H9 (cell line): Measurements from ENCODE around the gene RTN4R. TPM values are rescaled to one million over a fixed set of nuclear protein-coding genes. Genes with fewer than 3 reads are reported as not detected.

Experiments
- DNase-seq: peaks from one replicate; pipeline ENCODE4 v3.0.0-alpha.2; 2017
- H2AFZ ChIP-seq: one replicate; pipeline ENCODE4 v1.6.1; 2013; ENCODE audit warnings: mild to moderate bottlenecking, low read length, control low read depth, moderate library complexity
- H2AK5ac ChIP-seq: 2 replicates; pipeline ENCODE4 v1.6.1; 2013; ENCODE audit warnings: low read length, control low read depth, mixed read lengths; ENCODE audit not compliant: insufficient read length
- H2BK120ac ChIP-seq: one replicate; pipeline ENCODE4 v1.6.1; 2013; ENCODE audit warnings: low read depth, mild to moderate bottlenecking, low read length, control low read depth, inconsistent platforms; ENCODE audit not compliant: poor library complexity, severe bottlenecking
- H2BK12ac ChIP-seq: 2 replicates; pipeline ENCODE4 v1.6.1; 2013; ENCODE audit warnings: low read length, control low read depth, mixed read lengths, low read depth; ENCODE audit not compliant: insufficient read length
- H2BK15ac ChIP-seq: 2 replicates; pipeline ENCODE4 v1.6.1; 2013; ENCODE audit warnings: low read depth, low read length, control low read depth
- H2BK20ac ChIP-seq: one replicate; pipeline ENCODE4 v1.6.1; 2013; ENCODE audit warnings: low read depth, mild to moderate bottlenecking, low read length, control low read depth, inconsistent platforms; ENCODE audit not compliant: poor library complexity, severe bottlenecking
- H2BK5ac ChIP-seq: 2 replicates; pipeline ENCODE4 v1.6.1; 2013; ENCODE audit warnings: low read length, control low read depth, mixed read lengths; ENCODE audit not compliant: insufficient read length
- H3K14ac ChIP-seq: 2 replicates; pipeline ENCODE4 v1.6.1; 2013; ENCODE audit warnings: low read length, control low read depth; ENCODE audit not compliant: insufficient read depth
- H3K18ac ChIP-seq: 2 replicates; pipeline ENCODE4 v1.6.1; 2013; ENCODE audit warnings: low read depth, mild to moderate bottlenecking, mixed read lengths, low read length, control low read depth; ENCODE audit not compliant: insufficient read length
- H3K23ac ChIP-seq: 2 replicates; pipeline ENCODE4 v1.6.1; 2013; ENCODE audit warnings: low read length, control low read depth, mixed read lengths, low read depth; ENCODE audit not compliant: insufficient read length
- H3K23me2 ChIP-seq: 2 replicates; pipeline ENCODE4 v1.6.1; 2013; ENCODE audit warnings: low read depth, mild to moderate bottlenecking, mixed read lengths, low read length, control low read depth; ENCODE audit not compliant: insufficient read length, poor library complexity, severe bottlenecking
- H3K27ac ChIP-seq: 2 replicates; pipeline ENCODE4 v1.5.1; 2013; ENCODE audit warnings: low read length, control low read depth, mixed read lengths, low read depth; ENCODE audit not compliant: insufficient read length
- H3K27me3 ChIP-seq: 2 replicates; pipeline ENCODE4 v1.6.1; 2013; ENCODE audit warnings: low read length, control low read depth, inconsistent platforms; ENCODE audit not compliant: insufficient read depth
- H3K4ac ChIP-seq: 2 replicates; pipeline ENCODE4 v1.6.1; 2013; ENCODE audit warnings: low read depth, mild to moderate bottlenecking, control low read depth, inconsistent platforms, low read length, moderate library complexity
- H3K4me1 ChIP-seq: 2 replicates; pipeline ENCODE4 v1.6.1; 2013; ENCODE audit warnings: low read length, control low read depth, inconsistent platforms; ENCODE audit not compliant: insufficient read depth
- H3K4me2 ChIP-seq: 2 replicates; pipeline ENCODE4 v1.6.1; 2013; ENCODE audit warnings: low read length, control low read depth, mixed read lengths; ENCODE audit not compliant: insufficient read length, insufficient read depth
- H3K56ac ChIP-seq: 2 replicates; pipeline ENCODE4 v1.6.1; 2013; ENCODE audit warnings: low read depth, mild to moderate bottlenecking, mixed read lengths, low read length, control low read depth; ENCODE audit not compliant: insufficient read length
- H3K79me1 ChIP-seq: 2 replicates; pipeline ENCODE4 v1.6.1; 2013; ENCODE audit warnings: low read depth, mild to moderate bottlenecking, moderate library complexity, low read length, control low read depth, inconsistent platforms; ENCODE audit not compliant: insufficient read depth, poor library complexity, severe bottlenecking
- H3K79me2 ChIP-seq: 2 replicates; pipeline ENCODE4 v1.6.1; 2013; ENCODE audit warnings: low read length, control low read depth, inconsistent platforms; ENCODE audit not compliant: insufficient read depth
- H3K9ac ChIP-seq: 2 replicates; pipeline ENCODE4 v1.6.1; 2013; ENCODE audit warnings: low read length, control low read depth, mixed read lengths; ENCODE audit not compliant: insufficient read length; ENCODE audit errors: extremely low read depth
- H3K9me3 ChIP-seq: one replicate; pipeline ENCODE4 v1.6.1; 2013; ENCODE audit warnings: low read depth, low read length, inconsistent platforms; ENCODE audit not compliant: control insufficient read depth
- H3T11ph ChIP-seq: one replicate; pipeline ENCODE4 v1.6.1; 2013; ENCODE audit warnings: mild to moderate bottlenecking, low read length, control low read depth, inconsistent platforms
- H4K20me1 ChIP-seq: one replicate; pipeline ENCODE4 v1.6.1; 2013; ENCODE audit not compliant: control insufficient read depth, insufficient read length, insufficient read depth
- H4K5ac ChIP-seq: 2 replicates; pipeline ENCODE4 v1.6.1; 2013; ENCODE audit warnings: low read depth, mild to moderate bottlenecking, mixed read lengths, low read length, control low read depth; ENCODE audit not compliant: insufficient read length
- H4K8ac ChIP-seq: replicated peaks from 2 replicates; pipeline ENCODE4 v1.6.1; 2013; ENCODE audit warnings: low read length, control low read depth, mixed read lengths, low read depth; ENCODE audit not compliant: insufficient read length
- H4K91ac ChIP-seq: 2 replicates; pipeline ENCODE4 v1.6.1; 2013; ENCODE audit warnings: low read depth, mild to moderate bottlenecking, moderate library complexity, mixed read lengths, low read length, control low read depth; ENCODE audit not compliant: insufficient read length
- H3K27ac Mint-ChIP-seq, 3 experiments: 2 replicates in 2 of 3; 3 replicates in 1 of 3; pipeline ENCODE4 v1.8.0; 2020 to 2021; ENCODE audit warnings: mixed read lengths in 3 of 3, mild to moderate bottlenecking in 1 of 3, moderate library complexity in 1 of 3
- H3K27me3 Mint-ChIP-seq: 2 replicates; pipeline ENCODE4 v1.8.0; 2021; ENCODE audit warnings: low read depth, mild to moderate bottlenecking, moderate library complexity, mixed read lengths
- H3K36me3 Mint-ChIP-seq, 3 experiments: 2 replicates in 2 of 3; 3 replicates in 1 of 3; pipeline ENCODE4 v1.8.0; 2020 to 2021; ENCODE audit warnings: low read depth in 3 of 3, mixed read lengths in 3 of 3; ENCODE audit not compliant: insufficient read depth in 1 of 3
- H3K4me1 Mint-ChIP-seq, 2 experiments: 2 replicates each; pipeline ENCODE4 v1.8.0; 2020; ENCODE audit warnings: mixed read lengths in 2 of 2
- H3K4me3 Mint-ChIP-seq, 2 experiments: 2 replicates in 1 of 2; 3 replicates in 1 of 2; pipeline ENCODE4 v1.8.0; 2020 to 2021; ENCODE audit warnings: mild to moderate bottlenecking in 2 of 2, mixed read lengths in 2 of 2, moderate library complexity in 1 of 2
- H3K9me3 Mint-ChIP-seq, 2 experiments: 2 replicates in 1 of 2; 3 replicates in 1 of 2; pipeline ENCODE4 v1.8.0; 2020; ENCODE audit warnings: mild to moderate bottlenecking in 2 of 2, mixed read lengths in 2 of 2, moderate library complexity in 1 of 2
- WGBS: extraction: QIAGEN DNeasy Blood & Tissue Kit; methylation state at CpG from one replicate; pipeline ENCODE4 v1.1.7; 2013; ENCODE audit warnings: missing lambda C conversion rate, low lambda C conversion rate, mixed read lengths; ENCODE audit not compliant: insufficient read length; ENCODE audit errors: extremely low coverage; 5-methylcytosine and 5-hydroxymethylcytosine counted together
- total RNA-seq: library from RNA; stranded (reverse); gene quantifications from 2 replicates; pipeline ENCODE4 v1.2.1, GENCODE V29; 2021
- TF ChIP-seq, protein P1 (sequence below): fragments of 200-600 bp; sonication (generic); conservative IDR thresholded peaks from 3 replicates; pipeline ENCODE4 v1.8.0; 2021; ENCODE audit warnings: antibody characterized with exemption, mild to moderate bottlenecking

RTN4R gene
- total RNA-seq, 1 experiment from 2014 or later: 19.0 TPM

DNA sequence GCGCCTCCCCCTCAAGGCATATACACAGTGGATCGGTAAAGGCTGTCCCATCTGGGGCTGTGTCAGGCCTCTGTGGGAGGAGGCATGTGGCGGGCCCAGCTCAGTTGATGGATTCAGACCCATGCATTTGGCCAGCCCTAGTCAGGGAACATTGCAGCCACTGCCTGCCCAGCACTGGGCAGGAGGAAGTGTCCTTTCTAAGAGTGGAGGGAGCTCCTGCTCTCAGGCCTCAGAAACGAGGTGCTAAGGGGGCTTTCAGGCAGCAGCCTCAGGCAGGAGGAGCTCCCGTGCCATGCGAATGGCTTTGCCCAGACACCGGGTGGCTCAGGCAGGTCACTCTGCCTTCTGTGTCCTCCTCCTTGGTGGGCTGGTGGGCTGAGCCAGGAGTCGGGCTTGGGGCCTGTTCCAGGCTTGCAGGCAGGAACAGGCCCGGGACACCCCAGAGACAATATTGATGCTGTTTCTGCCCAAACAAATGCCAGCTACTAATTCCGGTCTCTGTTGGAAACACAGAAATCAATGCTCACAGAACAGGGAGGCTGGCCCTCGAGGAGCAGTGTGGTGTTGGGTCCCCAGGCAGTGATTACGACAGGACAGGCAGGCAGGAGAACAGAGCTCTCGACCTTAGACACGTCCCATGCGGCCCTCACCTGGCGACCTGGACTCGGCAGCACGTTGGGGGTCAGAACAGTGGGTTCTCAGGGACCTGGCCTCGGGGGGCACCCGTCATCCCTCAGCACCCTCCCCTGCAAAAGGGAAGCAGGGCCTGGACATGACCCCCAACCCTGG is 75.0 kb downstream of the RTN4R start:
- H2BK20ac ChIP-seq: no peak overlapping the region
- no peak overlapping the region for H4K91ac ChIP-seq
- H2BK5ac ChIP-seq: no peak overlapping the region
- no peak overlapping the region for H3T11ph ChIP-seq
- H3K9ac ChIP-seq: no peak overlapping the region
- Mint-ChIP-seq H3K4me1 (0 out of 4 replicates have a peak, but pooled peaks cover 0 to 5% of the 10 kb centered on the region in 2 experiments), H3K36me3 (no peaks in the 10 kb centered on the region), H3K27me3 (peaks cover 2% of the 10 kb centered on the region; the same call in 1 of the 2 replicates), H3K4me3 (no peak overlapping the region), H3K27ac (no peak overlapping the region), H3K9me3 (no peaks in the 10 kb centered on the region)
- no peaks in the 10 kb centered on the region for H3K9me3 ChIP-seq
- H3K79me1 ChIP-seq: no peaks in the 10 kb centered on the region
- H4K8ac ChIP-seq: no peak overlapping the region
- no peaks in the 10 kb centered on the region for H3K4me1 ChIP-seq
- no peak overlapping the region for H3K18ac ChIP-seq
- H2BK120ac ChIP-seq: no peak overlapping the region
- H3K4ac ChIP-seq: no peak overlapping the region
- no peak overlapping the region for H4K5ac ChIP-seq
- H4K20me1 ChIP-seq: no peaks in the 10 kb centered on the region
- H3K27me3 ChIP-seq: no peaks in the 10 kb centered on the region
- no peak overlapping the region for H3K56ac ChIP-seq
- H2AFZ ChIP-seq: no peak overlapping the region
- no peak overlapping the region for H2BK15ac ChIP-seq
- H3K79me2 ChIP-seq: no peaks in the 10 kb centered on the region
- no peaks in the 10 kb centered on the region for H3K23me2 ChIP-seq
- no CpG with 5 or more reads among the region's 20 CpGs for WGBS
- no peak overlapping the region for H3K27ac ChIP-seq
- DNase-seq: no peak
- H3K14ac ChIP-seq: no peak overlapping the region
- no peak overlapping the region for H2BK12ac ChIP-seq
- H3K23ac ChIP-seq: no peak overlapping the region
- TF ChIP-seq, protein P1, sequence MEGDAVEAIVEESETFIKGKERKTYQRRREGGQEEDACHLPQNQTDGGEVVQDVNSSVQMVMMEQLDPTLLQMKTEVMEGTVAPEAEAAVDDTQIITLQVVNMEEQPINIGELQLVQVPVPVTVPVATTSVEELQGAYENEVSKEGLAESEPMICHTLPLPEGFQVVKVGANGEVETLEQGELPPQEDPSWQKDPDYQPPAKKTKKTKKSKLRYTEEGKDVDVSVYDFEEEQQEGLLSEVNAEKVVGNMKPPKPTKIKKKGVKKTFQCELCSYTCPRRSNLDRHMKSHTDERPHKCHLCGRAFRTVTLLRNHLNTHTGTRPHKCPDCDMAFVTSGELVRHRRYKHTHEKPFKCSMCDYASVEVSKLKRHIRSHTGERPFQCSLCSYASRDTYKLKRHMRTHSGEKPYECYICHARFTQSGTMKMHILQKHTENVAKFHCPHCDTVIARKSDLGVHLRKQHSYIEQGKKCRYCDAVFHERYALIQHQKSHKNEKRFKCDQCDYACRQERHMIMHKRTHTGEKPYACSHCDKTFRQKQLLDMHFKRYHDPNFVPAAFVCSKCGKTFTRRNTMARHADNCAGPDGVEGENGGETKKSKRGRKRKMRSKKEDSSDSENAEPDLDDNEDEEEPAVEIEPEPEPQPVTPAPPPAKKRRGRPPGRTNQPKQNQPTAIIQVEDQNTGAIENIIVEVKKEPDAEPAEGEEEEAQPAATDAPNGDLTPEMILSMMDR: no peak
- H3K4me2 ChIP-seq: no peak overlapping the region
- no peak overlapping the region for H2AK5ac ChIP-seq
